ENCODE data around the gene PADI2.
A peak's percentile ranks its signal among the peaks of the same experiment; 100 is the strongest.

Gene PADI2

DNA sequence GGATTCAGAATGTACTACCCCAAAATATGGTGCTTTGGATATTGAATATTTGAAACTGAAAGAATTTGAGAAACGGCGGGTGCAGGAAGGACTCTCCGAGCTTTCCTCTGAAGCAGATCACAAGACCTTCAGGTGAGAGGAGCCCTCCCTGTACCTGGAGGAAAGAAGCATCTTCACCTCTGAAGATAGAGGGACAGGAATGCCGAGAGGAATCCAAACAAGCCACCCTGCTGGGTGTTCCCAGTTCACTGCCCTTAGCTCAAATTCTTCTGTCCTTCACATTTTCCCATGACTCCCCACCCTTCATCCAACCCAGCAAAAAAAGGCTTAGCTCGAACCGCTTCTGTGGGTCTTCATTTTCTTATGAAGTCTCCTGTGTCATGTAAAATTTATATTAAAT lies 18.2 kb upstream of the PADI2 start:
- no peak for DNase-seq

DNA sequence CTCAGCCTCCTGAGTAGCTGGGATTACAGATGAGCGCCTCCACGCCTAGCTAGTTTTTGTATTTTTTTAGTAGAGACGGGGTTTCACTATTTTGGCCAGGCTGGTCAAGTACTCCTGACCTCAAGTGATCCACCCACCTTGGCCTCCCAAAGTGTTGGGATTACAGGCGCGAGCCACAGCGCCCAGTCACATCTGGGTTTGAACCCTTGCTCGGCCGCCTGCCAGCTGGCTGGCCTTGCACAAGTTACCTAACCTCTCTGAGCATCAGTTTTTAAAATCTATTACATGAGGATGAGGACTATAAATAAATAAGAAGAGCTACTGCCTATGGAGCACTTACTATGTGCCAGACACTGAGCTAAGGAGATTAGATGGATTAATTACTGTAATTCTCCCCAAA lies 17.7 kb upstream of the PADI2 start:
- no peak for DNase-seq

DNA sequence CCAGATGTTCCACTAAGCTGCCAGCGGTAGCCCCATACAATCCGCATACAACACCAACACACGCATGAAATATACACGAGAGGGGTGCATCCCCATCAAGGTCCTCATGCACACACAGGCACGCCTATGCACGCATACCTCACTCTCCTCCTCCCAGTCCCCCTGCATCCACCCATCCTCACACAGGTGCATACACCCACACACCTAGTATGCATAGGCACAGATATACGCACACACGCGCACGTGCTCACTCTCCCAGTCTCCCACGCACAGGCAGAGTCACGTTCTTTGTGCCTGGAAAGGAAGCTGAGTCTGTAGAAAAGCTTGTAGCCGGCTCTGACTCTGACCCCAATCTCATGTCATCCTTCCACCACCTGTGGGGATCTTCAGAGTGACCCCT lies 16.9 kb upstream of the PADI2 start:
- DNase-seq, result peak; percentile 47

DNA sequence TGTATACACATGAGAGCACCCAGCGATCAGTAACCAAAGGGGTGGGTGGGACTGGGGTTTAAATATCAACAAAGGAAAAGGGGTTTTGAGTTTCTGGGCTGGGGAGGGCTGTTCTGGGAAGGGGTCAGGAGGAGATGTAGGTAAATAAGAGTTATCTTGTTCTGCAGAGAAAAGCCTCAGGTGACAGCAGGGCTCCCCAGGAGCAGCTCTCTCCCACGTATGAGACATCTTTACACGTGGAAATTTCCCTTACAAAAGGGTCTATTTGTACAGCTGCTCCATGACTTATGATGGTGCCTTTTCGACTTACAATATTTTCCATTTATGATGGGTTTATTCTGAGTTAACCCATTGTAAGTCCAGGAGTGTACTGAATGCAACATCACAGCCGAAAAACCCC lies 16.3 kb upstream of the PADI2 start:
- DNase-seq, result peak; percentile 97

DNA sequence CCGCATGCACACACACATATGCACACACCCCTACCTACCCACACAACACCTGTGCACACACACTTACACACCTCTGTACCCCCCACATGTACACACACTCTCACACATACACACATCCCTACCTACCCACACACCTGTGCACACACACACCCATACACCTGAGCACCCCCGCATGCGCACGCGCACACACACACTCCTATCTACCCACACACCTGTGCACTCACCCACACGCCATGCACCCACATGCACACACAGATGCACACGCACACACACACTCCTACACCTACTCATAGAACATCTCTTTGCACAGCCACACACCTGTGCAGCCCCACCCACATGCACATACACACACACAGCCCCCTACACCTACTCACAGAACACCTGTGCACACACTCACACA lies 15.5 kb upstream of the PADI2 start:
- no peak for DNase-seq

DNA sequence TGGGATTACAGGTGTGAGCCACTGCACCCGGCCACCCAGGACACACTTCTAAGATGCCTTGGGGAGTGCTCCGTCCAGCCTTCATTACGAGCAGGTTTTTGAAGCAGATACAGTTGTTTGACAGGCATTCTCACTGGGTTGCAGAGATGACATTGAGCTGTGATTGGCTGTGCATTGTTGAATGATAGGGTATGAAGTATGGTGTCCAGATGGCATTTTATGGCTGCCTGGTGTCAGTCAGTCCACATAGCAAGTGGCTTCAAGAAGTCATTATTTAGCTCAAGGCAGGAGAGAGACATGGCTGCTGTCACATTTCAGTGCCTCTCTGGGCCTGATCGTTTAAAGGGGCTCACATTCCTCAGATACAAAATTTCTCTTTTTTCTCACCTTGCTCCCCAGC lies 14.8 kb upstream of the PADI2 start:
- DNase-seq, result no peak

DNA sequence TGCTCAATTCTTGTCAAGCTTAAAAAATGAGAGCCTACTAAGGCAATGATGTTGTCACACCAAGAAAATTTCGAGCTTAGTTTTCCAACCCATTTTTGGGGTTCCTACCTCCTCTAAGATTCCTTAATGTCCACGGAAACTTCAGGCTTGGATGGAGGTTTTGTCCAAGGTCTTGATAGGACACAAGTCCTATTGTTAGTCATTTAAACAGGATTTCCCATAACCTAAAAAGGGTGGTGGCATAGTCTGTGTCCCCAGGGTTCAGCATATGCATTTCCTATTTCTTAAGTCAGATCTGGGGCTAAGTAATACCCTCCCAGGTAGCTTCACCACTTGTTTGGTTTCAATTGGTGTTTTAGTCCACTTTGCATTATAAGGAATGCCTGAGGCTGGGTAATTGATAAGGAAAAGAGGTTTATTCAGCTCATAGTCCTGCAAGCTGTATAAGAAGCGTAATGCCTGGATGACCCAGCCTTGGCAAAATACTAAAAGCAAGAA lies 10.9 kb upstream of the PADI2 start:
- DNase-seq, result no peak

DNA sequence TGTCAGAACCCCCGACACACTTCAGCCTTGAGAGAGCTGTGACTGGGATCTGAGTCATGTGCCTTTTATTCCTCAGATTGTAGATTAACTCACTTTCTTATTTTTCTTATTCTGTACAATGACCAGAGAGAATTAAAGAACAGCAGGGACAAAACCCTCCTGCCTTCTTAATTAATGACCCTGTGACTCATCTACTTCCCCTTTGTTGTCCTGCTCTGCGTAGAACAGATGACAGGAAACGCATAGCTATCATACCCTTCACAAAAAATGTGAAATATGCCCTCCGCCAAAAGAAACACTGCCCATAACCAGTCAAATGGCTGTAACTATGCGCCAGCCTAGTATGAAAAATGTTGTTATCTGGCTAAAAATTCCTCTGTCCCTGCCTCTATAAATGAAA lies 9.1 kb upstream of the PADI2 start:
- DNase-seq, result peak; percentile 51

DNA sequence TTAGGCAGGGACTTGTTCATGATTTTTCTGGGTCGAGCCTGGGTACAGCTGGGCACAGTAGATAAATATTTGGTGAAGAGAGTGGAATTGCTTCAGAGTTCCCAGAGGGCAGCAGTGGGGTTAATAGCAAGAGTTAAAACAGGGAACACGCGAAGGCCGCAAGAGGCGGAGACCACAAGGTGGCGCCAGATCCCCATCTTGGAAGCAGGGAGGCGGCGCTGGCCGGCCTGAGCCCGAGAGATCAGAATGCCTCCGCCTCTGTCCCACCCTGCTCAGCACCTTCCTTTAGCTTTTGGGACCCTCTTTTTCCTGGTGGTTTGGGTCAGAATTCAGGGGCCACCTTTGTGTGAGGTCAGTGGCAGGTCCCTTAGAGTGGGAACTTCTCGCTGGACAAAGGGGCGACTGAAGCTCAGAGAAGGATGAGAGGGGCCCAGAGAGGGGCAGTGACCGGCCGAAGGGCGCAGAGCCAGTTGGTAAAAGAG lies 6.5 kb upstream of the PADI2 start:
- DNase-seq, result peak; percentile 71

DNA sequence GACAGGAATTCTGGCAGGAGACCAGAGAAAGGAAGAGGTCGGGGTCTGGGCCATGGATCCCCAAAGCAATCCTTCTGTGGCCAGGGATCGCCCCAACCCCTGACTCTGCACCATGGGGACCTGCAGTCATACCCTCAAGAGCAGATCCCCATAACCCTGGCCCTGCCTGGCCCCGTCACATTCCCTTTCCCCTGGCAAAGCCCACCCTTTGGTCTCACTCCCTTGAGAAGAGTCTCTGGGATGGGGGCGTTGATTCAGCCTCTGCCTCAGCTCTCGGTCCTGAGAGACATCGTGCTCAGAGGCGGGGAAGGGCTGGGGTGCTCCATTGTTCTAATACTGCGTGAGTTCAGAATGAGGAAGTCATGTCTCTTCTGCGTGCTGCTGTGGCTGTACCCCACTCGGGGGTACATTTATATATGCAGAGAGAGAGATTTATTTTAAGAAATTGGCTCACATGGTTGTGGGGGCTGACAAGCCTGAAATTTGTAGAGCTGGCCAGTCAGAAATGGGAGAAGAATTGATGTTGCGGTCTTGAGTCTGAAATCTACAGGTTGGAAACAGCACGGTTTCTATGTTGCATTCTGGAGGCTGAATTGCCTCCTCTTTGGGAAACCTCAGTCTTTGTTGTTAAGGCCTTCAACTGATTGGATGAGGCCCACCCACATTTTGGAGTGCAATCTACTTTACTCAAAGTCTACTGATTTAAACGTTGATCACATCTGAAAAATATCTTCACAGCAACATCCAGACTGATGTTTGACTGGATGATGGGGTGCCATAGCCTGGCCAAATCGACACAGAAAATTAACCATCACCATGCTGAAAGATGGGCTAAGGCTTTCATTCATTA lies 4.2 kb upstream of the PADI2 start:
- DNase-seq, result no peak

DNA sequence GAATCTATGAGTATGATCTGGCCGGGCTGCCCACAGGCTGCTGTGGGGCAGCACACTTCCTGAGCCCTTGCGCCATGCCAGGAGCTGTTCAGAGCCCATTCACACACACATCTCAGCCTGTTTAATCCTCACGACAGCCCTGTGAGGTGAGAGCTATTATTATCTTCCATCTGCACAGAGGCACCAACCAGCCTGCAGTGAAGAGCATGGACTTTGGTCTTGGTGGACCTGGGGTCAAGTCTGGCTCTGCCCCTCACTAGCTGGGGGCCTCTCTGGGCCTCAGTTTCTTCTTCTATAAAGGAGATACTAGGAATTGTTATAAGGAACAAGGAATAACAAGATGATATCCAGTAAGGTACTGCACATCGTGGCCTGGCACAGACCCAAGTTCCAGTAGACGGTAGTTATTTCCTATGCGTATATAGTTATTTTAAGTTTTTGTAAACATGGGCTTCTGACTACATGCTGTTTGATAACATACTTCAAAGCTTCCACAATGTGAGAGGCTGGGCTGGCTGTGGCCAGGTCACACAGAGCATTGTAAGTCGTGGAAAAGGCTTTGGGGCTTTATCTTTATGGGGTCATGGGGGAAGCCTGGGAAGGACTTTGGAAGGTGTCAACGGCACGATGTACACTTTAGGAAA lies 3.4 kb upstream of the PADI2 start:
- DNase-seq, result peak; percentile 17

DNA sequence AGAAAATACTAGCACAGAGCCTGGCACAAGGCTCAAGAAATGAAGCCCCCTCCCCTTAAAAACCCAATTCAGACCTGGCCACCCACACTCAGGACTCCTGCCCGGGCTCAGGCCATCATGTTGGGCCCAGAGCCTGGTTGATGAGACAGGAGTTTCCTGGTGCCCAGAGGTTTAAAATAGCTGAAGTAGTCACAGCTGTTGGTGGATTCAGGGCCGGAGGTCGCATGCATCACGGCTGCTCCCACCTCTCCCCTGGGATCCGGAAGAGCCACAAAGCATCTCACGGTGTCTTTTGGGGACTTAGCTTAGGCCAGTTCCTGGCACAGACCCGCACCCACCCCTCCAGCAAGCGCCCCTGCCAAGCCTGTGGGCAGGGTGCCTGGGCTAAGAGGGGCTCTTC lies 2.6 kb upstream of the PADI2 start:
- no peak for DNase-seq

DNA sequence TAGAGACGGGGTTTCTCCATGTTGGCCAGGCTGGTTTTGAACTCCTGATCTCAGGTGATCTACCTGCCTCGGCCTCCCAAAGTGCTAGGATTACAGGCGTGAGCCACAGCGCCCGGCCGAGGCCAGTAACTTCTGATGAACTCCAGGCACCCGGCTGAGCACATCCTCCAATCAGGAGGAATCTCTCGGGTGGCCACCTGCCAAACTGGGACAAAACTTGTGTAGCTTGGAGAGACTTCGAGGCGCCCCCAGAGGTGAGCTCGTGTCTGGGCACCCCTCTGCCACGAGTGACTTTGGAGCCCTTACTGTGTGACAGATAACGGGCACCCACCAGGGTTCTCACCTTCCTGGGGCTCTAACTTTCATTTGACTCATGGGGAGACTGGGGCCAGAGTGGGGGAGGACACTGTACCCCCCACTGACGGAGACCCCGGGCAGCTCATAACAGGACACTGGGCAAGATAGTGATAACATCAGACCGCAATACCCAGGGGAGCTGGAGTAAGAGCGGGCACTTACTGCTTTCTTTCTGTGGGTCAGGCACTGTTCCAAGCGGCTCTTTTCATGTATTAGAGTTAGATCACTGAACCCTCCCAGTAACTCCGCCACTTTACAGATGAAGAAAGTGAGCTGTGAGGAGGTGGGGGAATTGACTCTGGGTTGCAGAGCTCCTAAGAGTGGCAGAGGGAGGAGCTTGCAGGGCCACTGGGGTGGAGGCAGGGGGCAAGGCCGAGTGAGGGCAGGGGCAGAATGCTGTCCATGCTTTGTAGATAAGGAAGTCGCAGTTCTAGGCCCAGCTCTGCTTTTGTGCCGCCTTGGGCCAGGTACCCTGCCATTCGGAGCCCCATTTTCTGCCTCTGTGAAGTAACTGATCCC lies 1.9 kb upstream of the PADI2 start:
- DNase-seq, result no peak

DNA sequence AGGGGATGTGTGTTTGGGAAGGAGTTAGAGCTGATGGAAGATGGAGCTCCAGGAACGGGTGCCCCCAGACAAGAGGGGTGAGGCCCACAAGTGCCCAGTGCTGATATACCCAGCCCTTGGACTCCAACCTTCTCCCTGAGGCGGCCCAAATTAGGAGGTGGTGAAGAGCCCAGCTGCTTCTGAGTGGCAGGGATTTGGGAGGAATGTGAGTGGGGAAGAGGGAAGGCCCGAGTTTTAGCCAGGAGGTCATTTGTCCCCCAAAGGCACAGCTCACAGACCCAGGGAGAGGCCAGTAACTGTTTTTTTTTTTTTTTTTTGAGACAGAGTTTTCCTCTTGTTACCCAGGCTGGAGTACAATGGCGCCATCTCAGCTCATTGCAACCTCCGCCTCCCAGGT lies 1.2 kb upstream of the PADI2 start:
- no peak for DNase-seq

DNA sequence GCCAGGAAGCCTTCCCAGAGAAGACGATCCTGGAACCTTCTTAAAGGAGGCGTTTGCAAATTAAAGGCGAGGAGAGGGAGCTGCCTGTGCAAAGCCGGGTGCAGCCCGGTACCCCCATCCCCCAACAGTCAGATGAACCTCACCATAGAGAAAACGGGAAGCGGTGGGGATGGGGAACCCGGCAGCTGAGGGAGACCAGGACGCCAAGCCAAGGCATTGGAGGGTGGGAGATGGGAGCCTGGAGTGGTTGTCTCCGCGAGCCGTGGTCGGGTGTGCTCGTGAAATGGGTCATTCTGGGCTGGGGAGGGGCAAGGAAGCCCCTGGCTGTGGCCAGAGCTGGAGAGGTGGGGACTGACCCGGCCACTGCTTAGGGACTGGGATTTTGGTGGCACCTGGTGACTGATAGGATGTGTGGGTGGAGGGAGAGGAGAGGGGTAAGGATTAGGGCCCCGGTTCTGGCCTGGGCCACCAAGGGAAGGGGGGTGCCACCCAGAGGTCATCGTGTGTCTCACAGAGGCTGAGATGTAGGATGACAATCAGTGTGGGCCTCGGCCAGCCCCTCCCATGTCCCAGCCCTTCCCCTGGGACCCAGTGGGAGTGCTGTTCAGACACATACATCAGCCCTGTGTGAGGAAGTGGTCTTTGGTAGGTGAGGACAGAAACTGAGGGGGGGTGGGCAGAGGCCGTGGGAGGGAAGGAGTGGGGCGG lies 676 bp upstream of the PADI2 start:
- DNase-seq, result peak; percentile 26

DNA sequence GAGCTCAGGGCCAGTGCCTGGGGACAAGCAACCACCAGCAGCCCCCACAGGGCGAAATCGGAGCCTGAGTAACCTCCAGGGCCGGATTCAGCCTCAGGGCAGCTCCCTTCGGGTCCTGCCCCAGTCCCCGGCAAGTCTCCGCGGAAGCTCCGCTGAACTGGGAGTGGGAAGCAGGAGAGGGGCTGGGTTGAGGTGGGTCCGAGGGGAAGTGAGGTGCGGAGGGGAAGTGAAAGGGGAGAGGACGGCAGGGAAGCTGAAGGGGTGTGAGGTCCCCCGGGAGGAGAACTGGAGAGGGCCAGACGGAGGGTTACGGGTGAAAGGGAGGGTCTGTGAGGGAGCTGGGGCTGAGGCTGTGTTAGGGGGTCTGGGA lies 560 bp downstream of the PADI2 start:
- no peak for DNase-seq

DNA sequence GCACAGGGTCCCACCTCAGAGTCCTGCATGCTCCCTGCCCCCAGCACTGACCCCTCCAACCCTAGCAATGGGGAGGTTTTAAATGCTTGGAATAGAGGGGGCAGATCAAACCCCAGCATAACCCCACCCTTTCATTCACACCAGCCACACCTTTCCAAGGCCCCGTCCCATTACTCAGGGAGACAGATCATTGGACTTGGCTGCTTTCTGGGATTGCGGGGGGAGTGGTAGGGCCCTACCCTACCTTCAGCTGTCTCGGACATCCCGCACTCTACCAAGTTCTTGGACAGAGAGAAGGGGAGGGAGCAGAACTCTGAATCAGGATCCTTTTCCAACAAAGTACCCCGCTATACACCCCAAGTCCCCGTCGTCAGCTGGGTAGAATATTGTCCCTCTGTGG lies 983 bp downstream of the PADI2 start:
- DNase-seq, result no peak

DNA sequence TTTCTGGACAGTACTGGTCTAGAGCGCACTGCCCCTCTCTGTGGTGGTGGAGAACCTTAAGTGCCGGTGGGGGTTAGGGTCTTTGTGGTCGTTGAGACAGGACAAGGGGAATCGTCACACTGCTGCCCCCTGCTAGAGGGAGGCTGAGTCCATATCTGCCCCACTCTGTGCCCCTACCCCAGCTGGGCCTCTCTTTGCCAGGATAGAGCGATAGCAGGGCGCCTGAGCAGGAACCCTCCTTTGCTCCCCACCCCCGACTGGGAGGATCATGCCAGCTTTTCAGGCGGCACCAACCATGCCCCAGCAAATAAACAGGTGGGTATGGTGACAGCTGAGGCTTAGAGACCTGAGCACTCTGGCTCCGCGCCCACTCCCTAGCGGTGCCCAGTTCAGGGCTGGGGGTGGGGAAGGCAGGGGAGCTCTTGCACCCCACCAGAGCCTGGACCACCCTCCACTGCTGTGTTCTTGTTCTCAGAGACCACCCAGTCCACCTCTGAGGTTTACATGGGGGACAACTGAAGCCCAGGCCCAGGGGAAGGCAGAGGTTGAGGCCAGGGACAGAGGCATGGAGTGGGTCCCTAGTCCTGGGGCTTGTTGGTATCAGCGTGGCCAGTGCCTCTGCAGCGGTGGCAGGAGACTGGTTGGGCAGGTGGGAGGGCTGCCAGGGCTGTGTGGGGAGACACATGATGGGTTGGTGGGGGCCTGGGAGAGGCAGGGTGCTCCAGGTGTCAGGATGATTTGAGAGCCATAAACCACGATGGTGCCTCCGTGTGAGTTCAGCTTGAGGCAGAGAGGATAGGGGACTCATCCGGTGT lies 1.6 kb downstream of the PADI2 start:
- no peak for DNase-seq

DNA sequence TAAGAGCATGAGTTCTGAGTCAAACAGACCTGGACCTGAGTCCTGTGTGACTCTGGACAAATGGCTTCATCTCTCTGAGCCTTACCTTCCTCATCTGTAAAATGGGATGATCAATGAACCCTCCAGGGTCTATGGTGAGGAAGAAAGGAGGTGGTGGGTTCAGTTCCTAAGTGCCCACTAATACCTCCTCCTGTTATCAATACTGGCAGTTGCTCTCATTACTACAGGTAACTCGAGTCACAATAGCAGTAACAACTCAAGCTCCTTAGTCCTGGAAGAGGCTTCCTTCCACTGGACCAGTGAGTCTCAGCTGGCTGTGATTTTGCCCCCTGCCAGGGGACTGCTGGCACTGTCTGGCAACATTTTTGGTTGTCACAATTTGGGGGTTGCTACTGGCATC lies 2.6 kb downstream of the PADI2 start:
- DNase-seq, result no peak

DNA sequence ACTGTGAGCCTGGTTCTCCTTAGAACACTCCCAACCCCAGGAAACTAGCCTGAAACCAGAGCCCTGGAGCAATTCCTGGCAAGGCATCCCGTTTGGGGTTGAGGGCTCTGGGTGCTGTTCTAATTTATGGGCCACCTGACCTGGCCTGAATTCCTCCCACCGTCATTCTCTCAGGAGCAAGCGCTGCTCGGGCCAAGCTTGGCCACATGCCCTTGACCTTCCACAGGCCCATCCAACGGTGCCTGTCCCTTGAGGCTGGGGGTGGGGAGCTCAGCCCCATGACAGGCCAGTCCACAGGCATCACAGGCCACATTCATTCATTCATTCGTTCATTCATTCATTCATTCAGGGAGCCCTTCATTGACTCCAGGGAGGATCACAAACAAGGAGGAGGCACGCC lies 5.3 kb downstream of the PADI2 start:
- DNase-seq, result no peak

DNA sequence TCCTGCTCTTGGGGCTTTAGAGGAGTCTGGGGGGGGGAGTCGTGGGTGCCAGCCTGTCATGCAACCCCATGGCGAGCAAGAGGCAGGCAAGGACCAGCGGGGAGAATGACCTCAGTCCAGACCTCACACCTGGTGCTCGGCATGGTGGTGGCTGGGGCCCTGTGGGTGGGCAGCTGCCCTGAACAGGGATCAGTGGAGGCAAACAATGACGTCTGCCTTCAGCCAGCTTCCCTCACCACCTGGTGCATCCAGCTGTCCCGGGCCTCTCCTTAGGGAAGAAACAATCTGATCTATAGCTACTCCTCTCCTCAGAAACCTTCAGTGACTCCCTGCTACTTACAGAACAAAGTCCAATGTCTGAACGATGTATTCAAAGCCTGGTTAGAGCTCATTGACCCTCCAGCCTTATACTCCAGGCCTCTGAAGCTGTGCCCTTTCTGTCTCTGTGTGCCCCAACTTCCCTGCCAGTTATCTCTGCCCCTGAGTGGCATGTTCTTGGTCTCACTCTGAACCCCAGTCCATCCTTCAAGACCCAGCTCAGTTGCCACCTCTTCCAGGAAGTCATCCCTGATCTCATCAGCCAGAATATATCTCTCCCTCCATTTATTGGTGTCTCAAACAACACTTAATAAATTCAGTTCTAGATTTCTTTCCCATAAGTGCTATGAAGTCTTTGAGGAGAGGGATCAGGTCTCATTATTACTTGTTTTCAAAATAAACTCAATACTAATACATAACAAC lies 6.6 kb downstream of the PADI2 start:
- no peak for DNase-seq

Measured in NCI-H146 (cell line).